Stimulated activated CD4-positive, alpha-beta T cell treated with anti-CD3 and anti-CD28 coated beads, TNF-alpha, amount 100 ng/mL, for 48 hours (primary cell): ENCODE measurements around the gene MYOD1.

Experiments
- DNase-seq, 3 donors: peaks; one replicate each; pipeline ENCODE4 v3.0.0-alpha.2; 2020; ENCODE audit warnings: low read depth in 3 of 3

The MYOD1 gene

DNA sequence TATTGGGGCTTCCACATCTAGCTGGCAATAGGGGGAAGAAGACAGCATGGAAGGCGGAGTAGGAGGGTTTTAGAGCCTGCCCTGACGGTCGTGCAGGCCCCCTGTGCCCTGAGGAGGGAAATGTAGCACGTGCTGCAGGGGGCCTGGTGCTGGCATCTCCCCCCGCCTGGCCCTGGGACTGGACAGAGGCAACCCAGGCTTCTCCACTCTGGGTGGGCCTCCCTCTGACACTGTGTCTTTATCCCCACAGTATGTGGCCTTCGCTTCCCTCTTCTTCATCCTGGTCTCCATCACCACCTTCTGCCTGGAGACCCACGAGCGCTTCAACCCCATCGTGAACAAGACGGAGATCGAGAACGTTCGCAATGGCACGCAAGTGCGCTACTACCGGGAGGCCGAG is 52.0 kb downstream of the MYOD1 start:
- no peak for DNase-seq
